ENCODE measurements around the gene FHAD1.
A peak's percentile ranks its signal among the peaks of the same experiment; 100 is the strongest.

DNA sequence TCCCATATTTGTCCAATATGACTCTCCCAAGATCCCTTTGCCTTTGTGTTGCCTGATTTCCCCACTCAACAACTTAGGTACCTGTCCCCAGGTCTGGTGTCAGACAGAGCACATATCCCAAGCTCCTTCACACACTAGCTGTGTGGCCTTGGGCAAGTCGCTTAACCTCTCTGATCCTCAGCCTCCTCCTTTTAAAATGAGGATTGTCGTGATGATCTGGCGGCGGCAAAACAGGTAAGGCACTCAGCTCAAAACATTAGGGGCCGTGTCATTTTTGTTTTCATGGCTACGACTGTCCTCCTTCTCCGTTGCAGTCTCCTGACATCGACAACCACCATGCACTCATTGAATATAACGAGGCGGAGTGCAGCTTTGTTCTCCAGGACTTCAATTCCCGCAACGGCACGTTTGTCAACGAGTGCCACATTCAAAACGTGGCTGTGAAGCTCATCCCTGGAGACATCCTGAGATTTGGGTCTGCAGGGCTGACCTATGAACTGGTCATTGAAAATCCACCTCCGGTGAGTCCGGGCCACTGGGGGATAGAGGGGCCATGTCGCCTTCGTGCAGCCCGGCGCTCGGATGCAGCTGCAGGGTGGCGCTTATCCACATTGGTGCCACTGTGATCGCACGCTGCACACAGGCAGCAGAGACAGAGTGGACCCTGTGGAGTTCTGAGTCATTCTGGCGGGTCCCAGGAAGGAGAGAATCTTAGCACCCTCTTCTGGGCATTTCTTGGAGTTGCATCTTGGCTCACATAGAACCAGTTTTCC, 25.2 kb downstream of the FHAD1 start:
- TF ChIP-seq, protein P1, sequence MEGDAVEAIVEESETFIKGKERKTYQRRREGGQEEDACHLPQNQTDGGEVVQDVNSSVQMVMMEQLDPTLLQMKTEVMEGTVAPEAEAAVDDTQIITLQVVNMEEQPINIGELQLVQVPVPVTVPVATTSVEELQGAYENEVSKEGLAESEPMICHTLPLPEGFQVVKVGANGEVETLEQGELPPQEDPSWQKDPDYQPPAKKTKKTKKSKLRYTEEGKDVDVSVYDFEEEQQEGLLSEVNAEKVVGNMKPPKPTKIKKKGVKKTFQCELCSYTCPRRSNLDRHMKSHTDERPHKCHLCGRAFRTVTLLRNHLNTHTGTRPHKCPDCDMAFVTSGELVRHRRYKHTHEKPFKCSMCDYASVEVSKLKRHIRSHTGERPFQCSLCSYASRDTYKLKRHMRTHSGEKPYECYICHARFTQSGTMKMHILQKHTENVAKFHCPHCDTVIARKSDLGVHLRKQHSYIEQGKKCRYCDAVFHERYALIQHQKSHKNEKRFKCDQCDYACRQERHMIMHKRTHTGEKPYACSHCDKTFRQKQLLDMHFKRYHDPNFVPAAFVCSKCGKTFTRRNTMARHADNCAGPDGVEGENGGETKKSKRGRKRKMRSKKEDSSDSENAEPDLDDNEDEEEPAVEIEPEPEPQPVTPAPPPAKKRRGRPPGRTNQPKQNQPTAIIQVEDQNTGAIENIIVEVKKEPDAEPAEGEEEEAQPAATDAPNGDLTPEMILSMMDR (IDR thresholded peaks at IDR 0.05; ENCODE audit: low read depth, low read length, poor library complexity, severe bottlenecking): peak; percentile 68
- no peak for TF ChIP-seq EZH2phosphoT487 (IDR thresholded peaks at IDR 0.05; ENCODE audit: borderline replicate concordance, low read length)
